Jurkat, Clone E6-1 (cell line): ENCODE data around the gene DNAJB11. TPM values are rescaled to one million over a fixed set of nuclear protein-coding genes. Genes with fewer than 3 reads are reported as not detected.
A peak's percentile ranks its signal among the peaks of the same experiment; 100 is the strongest.
"Not testable (repeated sequence)": the region's sequence is repeated elsewhere in the genome, so short reads cannot be mapped to it uniquely, and the experiment has no call there.

Experiments
- DNase-seq: peaks from one replicate; pipeline ENCODE4 v3.0.0-alpha.2; 2011; ENCODE audit warnings: low read depth, low spot score
- H3K4me3 ChIP-seq: 2 replicates; pipeline ENCODE4 v1.5.1; 2011; ENCODE audit warnings: mild to moderate bottlenecking, low read length, control low read depth, moderate library complexity
- polyA plus RNA-seq: library from polyadenylated mRNA; unstranded; fragments of >200 nt; gene quantifications from one replicate; pipeline ENCODE4 v1.2.1, GENCODE V29; 2012; ENCODE audit warnings: missing spikeins; ENCODE audit not compliant: insufficient read length, insufficient read depth

DNAJB11 gene
- polyA plus RNA-seq = 57.3 TPM

DNA sequence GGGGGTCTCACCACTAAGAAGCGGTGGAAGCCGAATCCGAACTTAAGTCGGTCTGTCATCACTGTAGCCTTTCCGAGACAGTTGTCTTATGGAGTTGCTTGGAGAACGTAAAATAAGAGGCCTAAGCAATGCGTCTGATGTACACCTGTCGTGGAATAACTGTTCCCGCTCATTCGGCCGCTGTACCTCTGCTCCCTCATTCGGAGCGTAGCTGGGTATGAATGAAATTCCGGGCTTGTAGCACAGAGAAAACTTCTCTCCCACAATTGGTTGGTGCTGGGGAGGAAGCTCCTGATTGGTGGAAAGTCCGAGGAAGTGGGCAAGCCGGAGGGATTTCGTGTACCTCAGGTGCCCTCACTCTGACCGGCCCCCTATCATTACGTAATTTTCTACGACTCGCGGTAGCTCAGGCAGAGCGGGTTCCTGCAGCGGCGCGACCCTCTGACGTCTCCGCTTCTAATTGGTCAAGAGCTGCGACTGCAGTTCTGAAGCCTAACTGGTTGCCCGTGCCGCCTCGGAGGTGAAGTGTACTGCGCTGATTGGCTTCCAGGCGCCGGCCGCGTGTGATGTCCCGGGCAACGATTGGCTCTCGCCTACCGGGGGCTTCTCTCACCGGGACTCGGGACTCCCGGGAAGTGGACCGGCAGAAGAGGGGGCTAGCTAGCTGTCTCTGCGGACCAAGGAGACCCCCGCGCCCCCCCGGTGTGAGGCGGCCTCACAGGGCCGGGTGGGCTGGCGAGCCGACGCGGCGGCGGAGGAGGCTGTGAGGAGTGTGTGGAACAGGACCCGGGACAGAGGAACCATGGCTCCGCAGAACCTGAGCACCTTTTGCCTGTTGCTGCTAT, at the start of gene DNAJB11:
TSS of gene DNAJB11 (plus strand) at position 625 of the 845 bp plus-strand sequence. CDS start at position 803, 178 bp downstream.
- peak; percentile 100 for DNase-seq
- peak within 1 kb of the TSS; percentile 96 for H3K4me3 ChIP-seq

- no peak overlapping the region for H3K4me3 ChIP-seq
- no peak for DNase-seq
Observed at GRCh38 chr3:186520957-186521842, 49.3 kb upstream of the DNAJB11 start.

DNA sequence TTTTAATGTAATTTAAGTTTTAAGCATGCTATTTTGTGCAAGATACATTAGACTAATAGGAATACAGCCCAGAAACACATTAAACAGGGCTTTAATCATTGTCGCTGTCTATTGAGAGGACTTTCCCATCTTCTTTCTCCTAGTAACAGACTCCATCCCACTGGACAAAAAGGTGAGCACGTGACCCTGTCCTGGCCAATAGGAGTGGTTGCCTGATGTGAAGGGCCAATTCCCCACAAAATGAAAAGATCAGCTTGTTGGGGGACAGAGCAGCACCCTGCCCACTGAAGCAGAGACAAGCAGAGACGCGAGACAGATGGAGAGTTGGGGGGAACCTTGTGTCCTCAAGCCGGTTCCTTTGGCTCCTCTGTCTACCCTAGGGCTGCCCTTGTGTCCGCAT, 47.5 kb upstream of the DNAJB11 start:
- no peak for DNase-seq
- no peak overlapping the region for H3K4me3 ChIP-seq

GRCh38 chr3:186523434-186523833, 47.1 kb upstream of the DNAJB11 start:
- no peak for DNase-seq
- H3K4me3 ChIP-seq = no peak overlapping the region

DNA sequence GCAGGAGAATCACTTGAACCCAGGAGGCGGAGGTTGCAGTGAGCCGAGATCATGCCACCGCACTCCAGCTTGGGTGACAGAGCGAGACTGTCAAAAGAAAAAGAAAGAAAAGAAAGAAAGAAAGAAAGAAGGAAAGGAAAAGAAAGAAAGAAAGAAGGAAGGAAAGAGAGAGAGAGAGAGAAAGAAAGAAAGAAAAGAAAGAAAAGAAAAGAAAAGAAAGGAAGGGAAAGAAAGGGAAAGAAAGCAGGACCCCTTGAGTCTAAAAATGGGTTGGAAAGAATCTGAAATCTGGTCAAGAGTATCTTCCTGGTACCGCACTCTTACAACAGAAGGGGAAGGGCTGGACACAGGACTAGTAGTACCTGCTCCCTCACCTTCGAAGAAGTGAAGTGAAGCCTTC, 45.9 kb upstream of the DNAJB11 start:
- H3K4me3 ChIP-seq = no peak overlapping the region
- DNase-seq = no peak

DNA sequence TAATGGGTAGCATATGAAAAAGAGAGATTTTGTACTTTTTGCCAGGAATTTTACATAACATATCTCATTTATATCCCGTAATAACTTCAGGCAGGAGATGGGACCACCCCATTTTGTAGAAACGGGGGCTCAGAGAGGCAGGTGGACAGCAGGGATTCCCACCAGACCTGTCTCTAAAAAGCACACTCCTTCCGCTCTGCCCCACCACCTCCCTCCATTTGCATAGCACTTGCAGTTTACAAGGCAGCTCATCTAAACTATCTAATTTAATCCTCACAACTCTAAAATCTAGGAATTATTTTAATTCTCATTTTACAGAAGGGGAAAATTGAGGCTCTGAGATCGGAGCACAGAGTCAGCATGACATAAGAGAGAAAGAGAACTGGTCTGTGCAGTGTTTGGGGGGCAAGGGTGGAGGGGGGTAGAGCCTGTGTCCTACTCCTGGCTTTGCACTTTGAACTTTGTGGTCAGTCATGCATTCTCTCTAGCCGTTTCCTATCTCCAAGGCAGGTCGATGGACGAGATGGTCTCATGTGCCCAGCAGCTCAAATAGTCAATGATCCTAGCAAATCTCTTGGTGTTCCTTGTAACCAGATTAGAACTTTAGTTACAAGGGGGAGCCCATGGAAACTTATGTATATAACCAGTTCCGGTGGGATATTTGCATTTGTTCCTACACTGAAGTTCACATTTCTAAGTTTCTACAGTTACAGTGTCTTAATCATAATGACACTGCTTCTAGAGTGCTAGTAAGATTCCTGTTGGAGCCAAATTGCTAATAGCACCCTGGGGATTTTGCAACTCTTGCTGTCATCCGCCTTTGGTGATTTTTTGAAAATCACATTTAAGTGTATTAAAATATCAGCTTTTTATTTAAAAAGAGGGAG, 44.9 kb upstream of the DNAJB11 start:
- DNase-seq = no peak
- H3K4me3 ChIP-seq = no peak overlapping the region

- no peak overlapping the region for H3K4me3 ChIP-seq
- DNase-seq = no peak
Observed at GRCh38 chr3:186526256-186526606, 44.3 kb upstream of the DNAJB11 start.

DNA sequence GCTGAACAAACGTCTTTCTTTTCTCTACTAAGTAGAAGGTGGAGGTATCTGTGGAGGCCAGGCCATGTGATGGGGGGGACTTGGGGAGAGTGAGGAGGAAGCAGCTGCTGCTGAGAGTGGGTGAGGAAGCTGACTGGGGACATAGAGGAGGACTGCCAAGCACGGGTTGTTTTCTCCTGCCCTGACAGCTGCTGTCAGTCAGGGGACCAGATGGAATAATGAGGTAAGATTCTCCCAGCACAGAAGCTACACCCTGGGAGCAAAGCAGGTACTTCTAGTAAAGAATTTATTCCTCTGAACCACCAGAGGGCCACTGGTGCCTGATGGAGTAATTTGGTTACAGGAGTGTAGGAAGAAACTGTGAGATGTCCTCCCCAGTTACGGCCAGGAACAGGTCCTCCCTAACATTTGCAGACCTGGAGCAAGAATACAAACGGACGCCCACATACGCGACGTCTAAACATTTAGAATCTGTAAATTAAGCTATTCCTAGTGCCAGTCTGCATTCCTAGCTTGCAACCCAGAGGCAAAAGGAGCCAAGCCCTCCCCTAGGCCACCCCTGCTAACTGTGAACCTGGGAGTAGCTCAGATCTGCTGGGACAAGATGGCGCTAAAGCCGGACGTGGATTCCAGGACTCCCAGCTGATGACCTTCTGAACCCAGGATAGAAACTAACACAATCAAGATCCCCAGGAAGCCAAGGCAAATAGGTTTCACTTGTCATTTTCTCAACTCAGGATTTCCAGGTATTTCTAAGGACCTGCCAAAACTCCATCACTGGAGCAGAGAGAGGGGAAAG, 41.1 kb upstream of the DNAJB11 start:
- no peak for DNase-seq

GRCh38 chr3:186530415-186530814, 40.1 kb upstream of the DNAJB11 start:
- no peak overlapping the region for H3K4me3 ChIP-seq
- DNase-seq = no peak

More for the DNA sequence above, 41.1 kb upstream of the DNAJB11 start:
- no peak overlapping the region for H3K4me3 ChIP-seq

DNA sequence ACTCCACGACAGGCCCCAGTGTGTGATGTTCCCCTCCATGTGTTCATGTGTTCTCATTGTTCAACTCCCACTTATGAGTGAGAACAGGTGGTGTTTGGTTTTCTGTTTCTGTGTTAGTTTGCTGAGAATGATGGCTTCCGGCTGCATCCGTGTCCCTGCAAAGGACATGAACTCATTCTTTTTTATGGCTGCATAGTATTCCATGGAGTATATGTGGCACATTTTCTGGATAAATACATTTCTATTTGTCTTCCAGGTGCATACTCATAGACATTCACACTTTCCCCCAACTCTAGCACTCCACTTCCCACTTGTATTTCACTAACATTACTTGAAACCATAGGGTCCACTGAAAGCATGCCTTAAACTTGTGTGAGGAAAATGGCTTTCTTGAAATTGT, 38.8 kb upstream of the DNAJB11 start:
- DNase-seq, H3K4me3 ChIP-seq: not testable (repeated sequence)

- DNase-seq = no peak
Observed at GRCh38 chr3:186532598-186533072, 37.9 kb upstream of the DNAJB11 start.

GRCh38 chr3:186534113-186534669, 36.3 kb upstream of the DNAJB11 start:
- no peak overlapping the region for H3K4me3 ChIP-seq
- no peak for DNase-seq

More at GRCh38 chr3:186532598-186533072, 37.9 kb upstream of the DNAJB11 start:
- H3K4me3 ChIP-seq = no peak overlapping the region

- H3K4me3 ChIP-seq = no peak overlapping the region
- DNase-seq = no peak
Observed at GRCh38 chr3:186536883-186537844, 33.4 kb upstream of the DNAJB11 start.

GRCh38 chr3:186538779-186539178, 31.7 kb upstream of the DNAJB11 start:
- H3K4me3 ChIP-seq = no peak overlapping the region
- DNase-seq = no peak

GRCh38 chr3:186540221-186540834, 30.2 kb upstream of the DNAJB11 start:
- no peak overlapping the region for H3K4me3 ChIP-seq
- DNase-seq = peak; percentile 86

GRCh38 chr3:186540835-186541226, 29.7 kb upstream of the DNAJB11 start:
- DNase-seq = no peak
- H3K4me3 ChIP-seq = no peak overlapping the region
